ENCODE results near the gene NPIPB9. TPM values are rescaled to one million over a fixed set of nuclear protein-coding genes. Genes with fewer than 3 reads are reported as not detected.

The NPIPB9 gene
- polyA plus RNA-seq, 4 donors = 1.3 to 3.6 (median 2.3) TPM

DNA sequence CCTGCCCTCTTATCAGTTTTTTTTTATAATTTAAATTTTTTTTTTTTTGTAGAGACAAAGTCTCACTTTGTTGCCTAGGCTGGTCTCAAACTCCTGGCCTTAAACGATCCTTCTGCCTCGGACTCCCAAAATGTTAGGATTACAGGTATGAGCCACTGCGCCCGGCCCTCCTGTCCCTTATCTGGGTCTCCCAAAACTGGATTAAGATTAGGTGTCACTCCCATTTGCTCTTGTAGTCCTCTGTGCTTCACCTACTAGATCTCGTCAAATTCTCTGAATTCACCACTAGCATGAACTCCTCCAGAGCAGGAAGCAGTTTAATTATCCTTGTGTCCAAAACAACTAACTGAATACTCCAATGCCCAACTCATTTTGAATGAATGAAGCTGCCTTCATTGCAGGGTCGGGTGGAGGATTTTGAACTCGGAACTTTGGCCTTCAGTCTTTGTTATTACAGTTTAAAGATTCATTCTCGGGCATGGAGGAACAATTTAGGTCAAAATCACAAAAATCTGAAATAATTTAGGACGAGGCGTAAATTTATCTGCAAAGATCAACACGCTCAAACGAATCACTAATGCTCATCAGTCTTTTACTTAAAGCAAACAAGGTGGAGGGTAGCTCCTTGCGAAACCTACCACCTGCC is 70.4 kb downstream of the NPIPB9 start:
- no peak for DNase-seq (ENCODE audit: low read depth in 4 of 4, low spot score in 2 of 4)

Other genes starting within 250 kb of the NPIPB9 start
- not detected for gene IL27, start 245.0 kb upstream of the NPIPB9 start, polyA plus RNA-seq (ENCODE audit: insufficient read length in 4 of 4)
- gene NUPR1, start 212.8 kb upstream of the NPIPB9 start, polyA plus RNA-seq (ENCODE audit: insufficient read length in 4 of 4) = 10 to 100 TPM in 3 of 4 donors, 1 to 10 TPM in 1; 7.9 to 15.9 (median 13.4) TPM
- gene SGF29, start 197.9 kb upstream of the NPIPB9 start, polyA plus RNA-seq (ENCODE audit: insufficient read length in 4 of 4) = 10 to 100 TPM; 20.5 to 24.5 (median 22.0) TPM
- 1 to 10 TPM; 1.3 to 2.7 (median 1.8) TPM for gene SULT1A2, start 154.7 kb upstream of the NPIPB9 start, polyA plus RNA-seq (ENCODE audit: insufficient read length in 4 of 4)
- 10 to 100 TPM; 21.4 to 28.6 (median 26.4) TPM for gene SULT1A1, start 141.7 kb upstream of the NPIPB9 start, polyA plus RNA-seq (ENCODE audit: insufficient read length in 4 of 4)
- gene NPIPB8, start 113.7 kb upstream of the NPIPB9 start, polyA plus RNA-seq (ENCODE audit: insufficient read length in 4 of 4) = 1 to 10 TPM in 2 of 4 donors, under 1 TPM in 1, not detected in 1; 0.65 to 3.8 (median 1.1) TPM
- 100 to 1,000 TPM; 417 to 684 (median 546) TPM for gene EIF3C, start 40.3 kb upstream of the NPIPB9 start, polyA plus RNA-seq (ENCODE audit: insufficient read length in 4 of 4)
- gene ATXN2L, start 71.2 kb downstream of the NPIPB9 start, polyA plus RNA-seq (ENCODE audit: insufficient read length in 4 of 4) = 100 to 1,000 TPM in 2 of 4 donors, 10 to 100 TPM in 2; 66.8 to 171 (median 122) TPM
- gene TUFM, start 94.6 kb downstream of the NPIPB9 start, polyA plus RNA-seq (ENCODE audit: insufficient read length in 4 of 4) = 100 to 1,000 TPM; 193 to 231 (median 219) TPM
- 10 to 100 TPM; 47.1 to 97.5 (median 75.1) TPM for gene SH2B1, start 112.1 kb downstream of the NPIPB9 start, polyA plus RNA-seq (ENCODE audit: insufficient read length in 4 of 4)
- gene ATP2A1, start 126.7 kb downstream of the NPIPB9 start, polyA plus RNA-seq (ENCODE audit: insufficient read length in 4 of 4) = 1 to 10 TPM; 2.6 to 8.1 (median 4.7) TPM
- 10 to 100 TPM; 16.2 to 32.5 (median 28.7) TPM for gene RABEP2, start 173.5 kb downstream of the NPIPB9 start, polyA plus RNA-seq (ENCODE audit: insufficient read length in 4 of 4)
- 1 to 10 TPM; 2.9 to 5.8 (median 4.4) TPM for gene CD19, start 180.2 kb downstream of the NPIPB9 start, polyA plus RNA-seq (ENCODE audit: insufficient read length in 4 of 4)
- 10 to 100 TPM; 23.4 to 86.7 (median 46.6) TPM for gene NFATC2IP, start 199.2 kb downstream of the NPIPB9 start, polyA plus RNA-seq (ENCODE audit: insufficient read length in 4 of 4)
- gene SPNS1, start 223.0 kb downstream of the NPIPB9 start, polyA plus RNA-seq (ENCODE audit: insufficient read length in 4 of 4) = 10 to 100 TPM; 35.9 to 61.4 (median 49.9) TPM
- 10 to 100 TPM in 2 of 4 donors, 1 to 10 TPM in 2; 4.1 to 11.1 (median 7.7) TPM for gene LAT, start 233.3 kb downstream of the NPIPB9 start, polyA plus RNA-seq (ENCODE audit: insufficient read length in 4 of 4)